Activated gamma-delta T cell treated with anti-CD3 and anti-CD28 coated beads, Interleukin-2, amount 50 U/mL, for 16 hours (primary cell): ENCODE results near the gene FFAR1.
"Not testable (repeated sequence)": the region's sequence is repeated elsewhere in the genome, so short reads cannot be mapped to it uniquely, and the experiment has no call there.

ENCODE experiments used
- DNase-seq: peaks from one replicate; pipeline ENCODE4 v3.0.0-alpha.2; 2020; ENCODE audit warnings: low read depth

FFAR1 gene

DNA sequence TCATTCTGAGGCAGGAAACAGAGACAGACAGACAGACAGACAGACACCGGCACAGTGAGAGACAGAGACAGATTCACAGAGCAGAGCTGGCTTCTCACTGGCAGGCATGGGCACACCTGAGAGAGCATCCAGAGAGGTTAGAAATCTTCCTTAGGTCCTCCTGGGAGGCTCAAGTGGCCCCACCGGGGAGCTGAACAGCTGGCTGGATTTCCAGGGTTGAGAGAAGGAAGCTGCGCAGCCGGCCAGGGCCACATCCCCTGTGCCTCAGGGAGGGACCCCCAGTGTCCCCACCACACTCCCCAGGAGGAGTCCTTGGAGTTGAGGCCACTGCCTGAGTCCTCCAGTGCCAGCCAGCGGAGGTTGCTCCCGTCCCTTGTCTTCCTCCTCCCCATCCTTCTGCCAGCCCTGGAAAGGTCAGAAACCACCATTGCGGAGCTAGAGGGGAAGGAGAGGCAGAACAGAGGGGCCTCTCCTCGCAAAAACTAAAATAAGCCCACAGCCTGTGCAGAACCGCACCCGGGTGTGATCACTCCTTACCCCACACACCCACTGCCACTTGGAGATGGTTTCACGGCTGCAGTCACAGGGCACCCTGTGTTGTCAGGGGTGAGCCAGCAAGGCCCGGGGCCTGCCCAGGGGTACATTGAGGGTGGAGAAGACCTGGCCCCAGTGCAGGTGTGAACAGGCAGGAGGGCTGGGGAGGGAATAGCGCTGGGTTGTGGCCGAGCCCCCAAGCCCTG, 14.7 kb downstream of the FFAR1 start:
- no peak for DNase-seq

- no peak for DNase-seq
Observed at GRCh38 chr19:35363001-35363590, 15.4 kb downstream of the FFAR1 start.

DNA sequence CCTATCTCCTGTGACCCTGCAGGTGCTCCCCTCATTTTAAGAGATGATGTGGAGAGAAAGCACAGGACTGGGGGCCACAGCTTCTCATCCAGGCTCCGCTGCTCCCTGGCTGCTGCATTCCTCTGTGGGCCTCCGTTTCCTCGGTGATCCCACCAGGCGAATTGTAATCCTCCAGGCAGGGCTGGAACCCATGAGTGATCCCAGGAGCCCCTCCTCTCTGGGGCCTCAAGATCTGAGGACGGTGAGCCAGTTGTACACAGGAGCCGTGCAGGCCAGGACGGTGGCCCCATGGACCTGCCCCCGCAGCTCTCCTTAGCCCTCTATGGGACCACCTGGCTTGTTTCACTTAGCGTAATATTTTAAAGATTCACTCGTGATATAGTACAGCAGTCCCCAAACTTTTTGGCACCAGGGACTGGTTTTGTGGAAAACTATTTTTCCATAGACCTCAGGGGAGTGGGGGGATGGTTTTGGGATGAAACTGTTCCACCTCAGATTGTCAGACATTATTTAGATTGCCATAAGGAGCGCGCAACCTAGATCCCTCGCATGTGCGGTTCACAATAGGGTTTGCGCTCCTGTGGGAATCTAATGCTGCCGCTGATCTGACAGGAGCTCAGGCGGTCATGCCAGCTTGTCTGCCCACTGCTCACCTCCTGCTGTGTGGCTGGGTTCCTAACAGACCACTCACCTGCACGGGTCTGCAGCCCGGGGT, 16.2 kb downstream of the FFAR1 start:
- DNase-seq = no peak

- no peak for DNase-seq
Observed at GRCh38 chr19:35365303-35365702, 17.6 kb downstream of the FFAR1 start.

DNA sequence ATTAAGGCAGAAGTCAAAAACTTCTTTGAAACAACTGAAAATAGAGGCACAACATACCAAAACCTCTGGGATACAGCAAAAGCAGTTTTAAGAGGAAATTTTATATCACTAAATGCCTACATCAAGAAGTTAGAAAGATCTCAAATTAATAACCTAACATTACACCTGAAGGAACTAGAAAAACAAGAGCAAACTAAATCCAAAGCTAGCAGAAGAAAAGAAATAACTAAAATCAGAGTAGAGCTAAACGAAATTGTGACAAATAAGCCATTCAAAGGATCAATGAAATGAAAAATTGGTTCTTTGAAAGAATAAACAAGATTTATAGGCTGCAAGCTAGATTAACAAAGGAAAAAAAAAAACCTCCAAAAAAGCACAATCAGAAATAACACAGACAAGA, 20.7 kb downstream of the FFAR1 start:
- DNase-seq = no peak

DNA sequence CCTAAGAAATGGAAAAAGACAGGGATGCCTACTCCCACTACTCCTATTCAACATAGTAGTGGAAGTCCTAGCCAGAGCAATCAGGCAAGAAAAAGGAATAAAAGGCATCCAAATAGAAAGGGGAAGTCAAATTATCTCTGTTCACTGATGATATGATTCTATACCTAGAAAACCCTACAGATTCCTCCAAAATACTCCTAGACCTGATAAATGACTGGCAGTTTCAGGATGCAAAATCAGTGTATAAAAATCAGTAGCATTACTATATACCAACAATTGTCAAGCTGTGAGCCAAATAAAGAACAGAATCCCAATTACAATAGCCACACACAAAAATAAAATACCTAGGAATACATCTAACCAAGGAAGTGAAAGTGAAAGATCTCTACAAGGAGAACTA, 21.8 kb downstream of the FFAR1 start:
- no peak for DNase-seq

GRCh38 chr19:35370722-35371121, 23.0 kb downstream of the FFAR1 start, which contains the start of gene GPR42:
Gene GPR42 (plus strand): TSS chr19:35371068. CDS start chr19:35371360, 292 bp downstream.
- DNase-seq = no peak

- DNase-seq = no peak
Observed at GRCh38 chr19:35373492-35373891, 25.8 kb downstream of the FFAR1 start.

DNA sequence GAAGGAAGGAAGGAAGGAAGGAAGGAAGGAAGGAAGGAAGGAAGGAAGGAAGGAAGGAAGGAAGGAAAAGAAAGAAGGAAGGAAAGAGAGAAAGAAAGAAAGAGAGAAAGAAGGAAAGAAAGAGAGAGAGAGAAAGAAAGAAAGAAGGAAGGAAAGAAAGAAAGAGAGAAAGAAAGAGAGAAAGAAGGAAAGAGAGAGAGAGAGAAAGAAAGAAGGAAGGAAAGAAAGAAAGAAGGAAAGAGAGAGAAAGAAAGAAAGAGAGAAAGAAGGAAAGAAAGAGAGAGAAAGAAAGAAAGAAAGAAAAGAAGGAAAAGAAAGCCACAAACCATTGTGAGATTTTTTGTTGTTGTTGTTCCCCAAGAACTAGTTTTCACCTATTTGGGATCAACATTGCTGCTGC, 26.3 kb downstream of the FFAR1 start:
- not testable (repeated sequence) for DNase-seq

- no peak for DNase-seq
Observed at GRCh38 chr19:35375505-35376307, 28.0 kb downstream of the FFAR1 start.

GRCh38 chr19:35377656-35378055, 30.0 kb downstream of the FFAR1 start:
- no peak for DNase-seq

DNA sequence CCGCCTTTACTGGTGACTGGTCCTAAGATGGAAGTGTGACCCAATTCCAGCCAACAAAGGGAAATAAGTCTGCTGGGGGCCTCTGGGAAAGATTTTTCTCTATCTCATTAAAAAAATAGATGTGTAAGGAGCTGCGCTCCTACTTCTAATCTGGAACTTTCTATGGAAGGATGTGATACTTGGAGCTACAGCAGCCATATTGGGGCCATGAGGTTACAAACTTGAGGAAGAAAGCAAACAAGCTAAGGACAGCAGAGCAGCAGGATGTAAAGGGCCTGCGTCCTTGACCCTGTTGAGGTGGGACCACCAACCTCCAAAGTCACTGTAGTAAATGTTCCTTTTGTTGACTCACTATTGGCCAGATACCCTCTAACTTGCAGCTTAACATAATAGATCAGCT, 30.7 kb downstream of the FFAR1 start:
- no peak for DNase-seq

GRCh38 chr19:35379545-35379944, 31.8 kb downstream of the FFAR1 start:
- not testable (repeated sequence) for DNase-seq

- no peak for DNase-seq
Observed at GRCh38 chr19:35379992-35380391, 32.3 kb downstream of the FFAR1 start.

GRCh38 chr19:35380450-35381124, 32.9 kb downstream of the FFAR1 start:
- no peak for DNase-seq

DNA sequence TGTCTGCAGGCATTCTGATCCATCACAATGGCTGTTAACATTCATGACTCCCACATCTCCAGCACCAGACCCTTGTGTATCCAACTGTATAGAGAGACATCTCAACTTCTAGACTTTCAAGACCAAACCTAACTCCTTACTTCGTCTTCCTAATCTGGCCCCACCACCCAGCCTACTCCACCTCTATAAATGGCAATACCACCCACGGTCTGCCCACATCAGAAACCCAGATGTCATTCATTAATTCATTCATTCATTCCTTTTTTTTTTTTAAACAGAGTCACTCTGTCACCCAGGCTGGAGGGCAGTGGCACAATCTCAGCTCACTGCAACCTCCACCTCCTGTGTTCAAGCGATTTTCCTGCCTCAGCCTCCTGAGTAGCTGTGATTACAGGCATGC, 33.6 kb downstream of the FFAR1 start:
- no peak for DNase-seq

GRCh38 chr19:35381926-35382325, 34.2 kb downstream of the FFAR1 start:
- DNase-seq = no peak

GRCh38 chr19:35383536-35383935, 35.8 kb downstream of the FFAR1 start:
- no peak for DNase-seq

GRCh38 chr19:35388277-35389054, 40.8 kb downstream of the FFAR1 start:
- DNase-seq = no peak

GRCh38 chr19:35389192-35389861, 41.6 kb downstream of the FFAR1 start:
- DNase-seq = no peak
